ENCODE measurements around the gene GYS1. TPM values are rescaled to one million over a fixed set of nuclear protein-coding genes. Genes with fewer than 3 reads are reported as not detected.

GYS1 gene
- total and polyA plus RNA-seq, 2 of the 8 experiments (the other 6 are each of a cell fraction or from before 2014, with no cell fraction given), result 30.0 to 38.7 TPM

DNA sequence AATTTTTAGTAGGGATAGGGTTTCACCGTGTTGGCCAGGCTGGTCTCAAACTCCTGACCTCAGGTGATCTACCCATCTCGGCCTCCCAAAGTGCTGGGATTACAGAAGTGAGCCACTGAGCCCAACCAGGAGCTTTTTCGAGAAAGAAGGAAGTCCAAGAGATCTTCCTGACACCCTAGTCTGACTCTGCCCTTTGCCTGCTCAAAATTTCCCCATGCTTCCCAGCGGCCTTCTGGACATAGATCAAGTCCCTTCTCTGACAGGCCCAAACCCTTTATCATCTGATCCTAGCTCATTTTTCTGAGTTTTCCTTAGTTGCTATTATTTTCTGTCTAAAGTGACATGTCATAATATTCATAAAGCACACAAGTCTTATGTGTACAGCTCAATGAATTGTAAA is 40.0 kb downstream of the GYS1 start:
- H4K91ac ChIP-seq (replicated peaks; ENCODE audit: insufficient read length, low read length), result no peak overlapping the region
- ChIA-PET CTCF (ENCODE audit: partially characterized antibody) (interaction anchor here (0.6 to 1.5 kb wide), 10 partner anchors 9 to 553 kb away, joined by 3 to 6 read pairs (median 3); partner anchors contain the start of gene FTL), POLR2A (ENCODE audit: partially characterized antibody) (interaction anchor here (0.6 to 3.8 kb wide), 7 partner anchors 9 to 185 kb away, joined by 3 to 27 read pairs (median 9); partner anchors contain the start of gene FTL)
- H3K18ac ChIP-seq (ENCODE audit: extremely low read depth, low read length), result no peak overlapping the region
- FAIRE-seq (no peak), DNase-seq (ENCODE audit: low read depth in 1 of 2, low spot score in 2 of 2) (no peak)
- no peak overlapping the region for H3K27ac ChIP-seq (ENCODE audit: low read depth, low read length)
- H2BK20ac ChIP-seq (ENCODE audit: low read length), result no peak overlapping the region
- H3K79me2 ChIP-seq (ENCODE audit: control insufficient read depth in 1 of 2, insufficient read depth in 2 of 2, low read length in 2 of 2), result peaks cover 0 to 19% of the 10 kb centered on the region in 2 experiments; a peak in 2 of 4 replicates
- no peak overlapping the region for H3K4ac ChIP-seq (replicated peaks; ENCODE audit: insufficient read length, low read depth, low read length)
- no peak overlapping the region for H3K4me3 ChIP-seq (ENCODE audit: extremely low read depth in 1 of 4, insufficient read depth in 2 of 4, low read depth in 3 of 4, low read length in 4 of 4)
- no peak overlapping the region for H2AK5ac ChIP-seq (ENCODE audit: low read depth, low read length)
- H4K20me1 ChIP-seq (replicated peaks in 1 of 2; ENCODE audit: control insufficient read depth in 1 of 2, insufficient read depth in 2 of 2, low read length in 2 of 2), result peaks cover 2% of the 10 kb centered on the region in 2 experiments
- no peaks in the 10 kb centered on the region; the same call in 1 of the 2 replicates for H3K79me1 ChIP-seq (ENCODE audit: low read depth, low read length)
- H2BK15ac ChIP-seq (ENCODE audit: low read length), result no peak overlapping the region
- WGBS, 2 experiments (ENCODE audit: extremely low coverage in 1 of 2, insufficient coverage in 1 of 2, insufficient read length in 1 of 2, insufficient replicate concordance in 2 of 2, low coverage in 1 of 2, low lambda C conversion rate in 2 of 2, missing lambda C conversion rate in 1 of 2), result 91% methylated on average over 4 of the region's 4 CpGs; no CpG with 5 or more reads in 1 of the 2 experiments
- H3K4me2 ChIP-seq (ENCODE audit: insufficient read depth in 1 of 2, low read depth in 2 of 2, low read length in 2 of 2), result no peak overlapping the region
- no peak overlapping the region for H2BK5ac ChIP-seq (ENCODE audit: low read depth, low read length)
- no peak overlapping the region for H3K9ac ChIP-seq (replicated peaks in 1 of 4; ENCODE audit: extremely low read depth in 1 of 4, low read depth in 3 of 4, low read length in 3 of 4)
- H2AFZ ChIP-seq (ENCODE audit: low read length), result no peak overlapping the region
- no peak overlapping the region for H3K14ac ChIP-seq (ENCODE audit: insufficient read length)
- H3K9me3 ChIP-seq (ENCODE audit: insufficient read depth in 2 of 2, low read depth in 1 of 2, low read length in 1 of 2), result no peaks in the 10 kb centered on the region
- H4K5ac ChIP-seq (ENCODE audit: insufficient read length, low read depth, low read length), result no peak overlapping the region
- H3K36me3 ChIP-seq (ENCODE audit: control insufficient read depth in 2 of 4, insufficient read depth in 4 of 4, low read length in 3 of 4), result peaks cover 4 to 15% (median 9%) of the 10 kb centered on the region in 4 experiments; a peak in 6 of 8 replicates
- H3K23ac ChIP-seq (ENCODE audit: insufficient read length), result no peak overlapping the region
- no peak overlapping the region for H2BK120ac ChIP-seq (replicated peaks; ENCODE audit: low read depth, low read length)
- H4K8ac ChIP-seq (ENCODE audit: extremely low read depth, insufficient read depth, low read length), result no peak overlapping the region
- no peaks in the 10 kb centered on the region; a peak in 1 of 7 replicates for H3K27me3 ChIP-seq (replicated peaks in 1 of 4; ENCODE audit: control insufficient read depth in 3 of 4, extremely low read depth in 1 of 4, insufficient read depth in 3 of 4, low read length in 3 of 4)
- H3K56ac ChIP-seq (replicated peaks; ENCODE audit: insufficient read length, low read depth, low read length), result no peak overlapping the region
- H3K23me2 ChIP-seq (ENCODE audit: low read depth, low read length), result no peaks in the 10 kb centered on the region; the same call in 1 of the 2 replicates
- peaks cover 0 to 11% (median 6%) of the 10 kb centered on the region in 4 experiments; a peak in 5 of 7 replicates for H3K4me1 ChIP-seq (replicated peaks in 1 of 4; ENCODE audit: control insufficient read depth in 3 of 4, insufficient read depth in 4 of 4, low read length in 3 of 4)
- H2BK12ac ChIP-seq (ENCODE audit: low read depth, low read length), result no peak overlapping the region
- TF ChIP-seq KDM5A (IDR thresholded peaks at IDR 0.05; ENCODE audit: low read length) (no peak), NANOG (IDR thresholded peaks at IDR 0.05; ENCODE audit: insufficient read depth, low read depth, low read length, poor library complexity, severe bottlenecking) (no peak), NRF1 (IDR thresholded peaks at IDR 0.05; ENCODE audit: low read depth, low read length) (no peak), KDM4A (IDR thresholded peaks at IDR 0.05; ENCODE audit: low read depth, low read length, severe bottlenecking) (no peak), EGR1 (IDR thresholded peaks at IDR 0.05; ENCODE audit: borderline replicate concordance, low read depth, low read length) (no peak), EZH2 (IDR thresholded peaks at IDR 0.05; ENCODE audit: low read depth, low read length, severe bottlenecking) (no peak), POU5F1 (IDR thresholded peaks at IDR 0.05; ENCODE audit: low read depth, low read length) (no peak), SIN3A (conservative IDR thresholded peaks at IDR 0.05 in 1 of 2, IDR thresholded peaks at IDR 0.05 in 1 of 2; ENCODE audit: low read depth in 1 of 2, low read length in 2 of 2) (no peak), HDAC2 (IDR thresholded peaks at IDR 0.05; ENCODE audit: borderline replicate concordance in 1 of 2, low read depth in 2 of 2, low read length in 2 of 2) (no peak), RNF2 (IDR thresholded peaks at IDR 0.05; ENCODE audit: borderline replicate concordance, low read depth, low read length, missing control alignments, poor library complexity, severe bottlenecking) (no peak), TCF12 (IDR thresholded peaks at IDR 0.05; ENCODE audit: low read depth, low read length) (no peak), HDAC6 (IDR thresholded peaks at IDR 0.05; ENCODE audit: low read depth, low read length) (no peak)

All from H1 (cell line).